Transverse colon (tissue), 4 donors: Measurements from ENCODE around the gene SLC38A10. TPM values are rescaled to one million over a fixed set of nuclear protein-coding genes. Genes with fewer than 3 reads are reported as not detected.
"Not testable (repeated sequence)": the region's sequence is repeated elsewhere in the genome, so short reads cannot be mapped to it uniquely, and the experiment has no call there.

Source experiments
- DNase-seq: peaks from one replicate; pipeline ENCODE4 v3.0.0-alpha.2; 2019
- H3K27ac ChIP-seq, 4 donors: fragments of 200-600 bp; sonication (generic); 2 replicates each; pipeline ENCODE4 v1.5.1; 2016 to 2018; ENCODE audit warnings: inconsistent platforms in 4 of 4
- H3K27me3 ChIP-seq: fragments of 200-600 bp; sonication (generic); 2 replicates; pipeline ENCODE4 v1.5.1; 2017; ENCODE audit warnings: inconsistent platforms
- H3K36me3 ChIP-seq, 4 donors: fragments of 200-600 bp; sonication (generic); 2 replicates each; pipeline ENCODE4 v1.5.1; 2017 to 2019; ENCODE audit warnings: inconsistent platforms in 4 of 4
- H3K4me1 ChIP-seq, 4 donors: fragments of 200-600 bp; sonication (generic); 2 replicates each; pipeline ENCODE4 v1.5.1; 2017 to 2020; ENCODE audit warnings: inconsistent platforms in 4 of 4
- H3K4me3 ChIP-seq, 4 donors: fragments of 200-600 bp; sonication (generic); 1 replicate in 1 of 4; 2 replicates in 3 of 4; pipeline versions ENCODE4 v1.5.1 to v1.6.1; 2017 to 2019; ENCODE audit warnings: inconsistent platforms in 4 of 4
- H3K9me3 ChIP-seq, 2 donors: fragments of 200-600 bp; sonication (generic); 2 replicates each; pipeline ENCODE4 v1.5.1; 2017 to 2019; ENCODE audit warnings: inconsistent platforms in 2 of 2
- CTCF ChIP-seq, 5 experiments: fragments of 200-600 bp in 3 of 5; fragments of 450-650 bp in 2 of 5; sonication (generic) in 3 of 5; IDR thresholded peaks; 1 replicate in 2 of 5; 2 replicates in 3 of 5; pipeline ENCODE4 v1.5.1; 2016 to 2017; ENCODE audit warnings: antibody characterized with exemption in 5 of 5, inconsistent platforms in 3 of 5, mild to moderate bottlenecking in 2 of 5, moderate library complexity in 1 of 5
- EP300 ChIP-seq: sonication (generic); formaldehyde crosslinking; IDR thresholded peaks from one replicate; pipeline ENCODE4 v1.6.1; 2017; ENCODE audit warnings: antibody characterized with exemption, low read depth
- POLR2A ChIP-seq: fragments of 450-650 bp; IDR thresholded peaks from one replicate; pipeline ENCODE4 v1.6.1; 2016; ENCODE audit warnings: antibody characterized with exemption, mild to moderate bottlenecking, moderate library complexity
- POLR2AphosphoS5 ChIP-seq, 3 donors: sonication (generic); formaldehyde crosslinking; IDR thresholded peaks; one replicate each; pipeline ENCODE4 v1.6.1; 2016; ENCODE audit warnings: antibody characterized with exemption in 3 of 3
- WGBS, 2 donors: methylation state at CpG; one replicate each; pipeline ENCODE4 v1.1.5; 2018; ENCODE audit warnings: low coverage in 1 of 2; 5-methylcytosine and 5-hydroxymethylcytosine counted together
- in situ Hi-C, 4 donors: fragments of 200-750 bp; cut with MboI; loops; one replicate each; pipeline versions ENCODE4 v1.15.0 to v1.15.1; 2017; ENCODE audit warnings: low sequenced_read_pairs in 3 of 4, low pct_ligation_motif_present in 1 of 4, low pct_unique_long_range_greater_than_20kb in 1 of 4
- intact Hi-C: fragments of 100-400 bp; cut with DNase I; formaldehyde crosslinking; loops from one replicate; pipeline ENCODE4 v1.15.1; 2023; ENCODE audit warnings: low total_unique reads
- total RNA-seq, 4 donors: library from RNA; depleted of rRNA; stranded (reverse); fragments of >200 nt; gene quantifications; one replicate each; pipeline ENCODE4 v1.1.0, GENCODE V29; 2016

The SLC38A10 gene
- total RNA-seq, 4 donors from 2014 or later: 94.9 to 113 (median 98.9) TPM

- TF ChIP-seq POLR2AphosphoS5 (IDR thresholded peaks at IDR 0.05): no peak
- no peak for TF ChIP-seq POLR2A
- TF ChIP-seq EP300: no peak
- TF ChIP-seq CTCF (IDR thresholded peaks at IDR 0.05): no peak
- no peak overlapping the region for H3K4me3 ChIP-seq
- in situ Hi-C loops: no loop called here
- intact Hi-C loops: no loop called here
- no peaks in the 10 kb centered on the region for H3K9me3 ChIP-seq
- H3K4me1 ChIP-seq: peaks cover 9 to 28% (median 17%) of the 10 kb centered on the region in 4 donors
- no peaks in the 10 kb centered on the region for H3K36me3 ChIP-seq
- H3K27ac ChIP-seq: no peak overlapping the region
- no peak for DNase-seq
- 87% methylated on average over 11 of the region's 14 CpGs; no CpG with 5 or more reads in 1 of the 2 donors for WGBS, 2 donors
- no peaks in the 10 kb centered on the region for H3K27me3 ChIP-seq
Measured at GRCh38 chr17:81311946-81312345, 16.8 kb upstream of the SLC38A10 start.

- H3K4me3 ChIP-seq: no peak overlapping the region
- H3K4me1 ChIP-seq: peaks cover 9 to 23% (median 15%) of the 10 kb centered on the region in 4 donors
- H3K27ac ChIP-seq: no peak overlapping the region
- no peak for DNase-seq
- intact Hi-C loops: no loop called here
- no peak for TF ChIP-seq EP300
- no peak for TF ChIP-seq CTCF (IDR thresholded peaks at IDR 0.05)
- TF ChIP-seq POLR2AphosphoS5 (IDR thresholded peaks at IDR 0.05): no peak
- no peak for TF ChIP-seq POLR2A
- in situ Hi-C loops: no loop called here
- no peaks in the 10 kb centered on the region for H3K9me3 ChIP-seq
- no peaks in the 10 kb centered on the region for H3K36me3 ChIP-seq
- WGBS, 2 donors: 80 to 84% methylated on average over 4 to 17 of the region's 19 CpGs
- H3K27me3 ChIP-seq: no peaks in the 10 kb centered on the region
Measured at GRCh38 chr17:81310949-81311550, 15.9 kb upstream of the SLC38A10 start.

DNA sequence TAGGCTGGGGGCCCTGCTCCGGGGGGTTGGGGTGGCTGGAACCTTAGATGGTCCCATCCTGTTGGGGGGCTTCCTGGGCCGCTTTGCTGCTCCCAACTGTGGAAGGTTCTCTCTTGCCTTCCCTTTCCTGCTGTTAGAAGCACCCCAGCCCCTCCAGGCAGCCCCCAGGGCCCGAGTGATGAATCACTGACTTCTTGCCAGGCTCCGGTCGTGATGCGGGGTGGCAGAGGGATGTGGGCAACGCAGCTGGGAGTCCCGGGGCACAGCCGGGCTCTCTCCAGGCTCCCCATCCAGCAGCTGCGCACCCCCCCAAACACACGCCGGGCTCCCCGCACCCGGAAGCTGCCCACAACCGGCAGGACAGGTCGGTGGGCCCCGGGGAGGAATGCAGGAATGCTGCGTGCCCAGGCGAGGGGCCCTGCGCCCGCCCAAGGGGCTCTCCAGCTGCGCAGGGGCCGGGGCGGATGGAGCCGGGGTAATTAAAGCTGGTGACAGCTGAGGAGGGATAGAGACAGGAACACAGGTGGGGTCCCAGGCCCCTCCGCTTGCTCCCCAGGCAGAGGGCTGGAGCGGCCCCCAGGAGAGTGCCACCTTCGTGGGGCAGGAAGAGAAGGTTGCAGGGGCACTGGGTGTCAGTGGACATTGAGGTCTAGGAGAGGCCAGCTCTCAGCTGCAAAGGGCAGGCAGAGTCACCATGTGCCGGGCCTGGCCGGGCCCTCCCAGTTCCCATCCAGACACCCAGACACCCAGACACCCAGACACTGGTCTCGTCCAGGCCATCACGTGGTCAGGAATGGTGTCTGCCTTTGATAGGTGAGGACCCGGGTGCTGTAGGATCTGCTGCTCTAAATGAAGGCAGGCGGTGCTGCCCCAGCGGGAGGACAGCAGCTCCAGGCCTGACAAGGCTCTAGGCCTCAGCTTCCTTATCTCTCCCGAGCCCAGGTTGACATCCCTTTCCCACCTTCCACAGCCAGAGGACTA lies 15.0 kb upstream of the SLC38A10 start:
- TF ChIP-seq POLR2A (no peak), POLR2AphosphoS5 (IDR thresholded peaks at IDR 0.05) (no peak), CTCF (IDR thresholded peaks at IDR 0.05) (no peak), EP300 (no peak)
- Histone ChIP-seq H3K36me3 (no peaks in the 10 kb centered on the region), H3K4me1 (peaks cover 9 to 20% (median 14%) of the 10 kb centered on the region in 4 donors), H3K27me3 (no peaks in the 10 kb centered on the region), H3K9me3 (no peaks in the 10 kb centered on the region), H3K27ac (peak overlapping the region; percentile 79 to 84 (median 82)), H3K4me3 (peak overlapping the region in 1 of 4 donors; percentile 6)
- intact Hi-C loops: no loop called here
- in situ Hi-C loops: no loop called here
- no peak for DNase-seq
- 78 to 80% methylated on average over 1 to 36 of the region's 36 CpGs for WGBS, 2 donors

GRCh38 chr17:81309140-81309858 lies 14.2 kb upstream of the SLC38A10 start:
- H3K4me1 ChIP-seq: peaks cover 9 to 20% (median 14%) of the 10 kb centered on the region in 4 donors
- peak overlapping the region; percentile 79 to 84 (median 82) for H3K27ac ChIP-seq
- peak; percentile 96 for DNase-seq
- no peaks in the 10 kb centered on the region for H3K9me3 ChIP-seq
- no peaks in the 10 kb centered on the region for H3K27me3 ChIP-seq
- intact Hi-C loops: no loop called here
- no peaks in the 10 kb centered on the region for H3K36me3 ChIP-seq
- TF ChIP-seq CTCF (IDR thresholded peaks at IDR 0.05): peak; percentile 59 to 93 (median 63)
- TF ChIP-seq POLR2A: peak; percentile 84
- TF ChIP-seq POLR2AphosphoS5 (IDR thresholded peaks at IDR 0.05): peak; percentile 68 to 91 (median 82)
- TF ChIP-seq EP300: no peak
- peak overlapping the region in 3 of 4 donors; percentile 25 to 39 (median 29) for H3K4me3 ChIP-seq
- 13% methylated on average over 21 of the region's 22 CpGs; no CpG with 5 or more reads in 1 of the 2 donors for WGBS, 2 donors
- in situ Hi-C loops: no loop called here

DNA sequence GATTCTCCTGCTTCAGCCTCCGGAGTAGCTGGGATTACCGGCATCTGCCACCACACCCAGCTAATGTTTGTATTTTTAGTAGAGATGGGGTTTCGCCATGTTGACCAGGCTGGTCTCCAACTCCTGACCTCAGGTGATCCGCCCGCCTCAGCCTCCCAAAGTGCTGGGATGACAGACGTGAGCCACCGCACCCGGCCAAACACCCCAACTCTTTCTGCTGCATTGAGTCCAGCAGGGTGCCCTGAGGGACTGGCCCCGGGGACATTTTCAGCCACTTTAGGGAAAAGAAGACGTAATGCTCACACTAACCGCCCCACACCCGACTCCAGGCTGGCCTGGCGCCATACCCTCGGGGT lies 13.7 kb upstream of the SLC38A10 start:
- H3K36me3 ChIP-seq, in situ Hi-C loops, H3K9me3 ChIP-seq, DNase-seq, H3K27me3 ChIP-seq, intact Hi-C loops: not testable (repeated sequence)
- H3K4me1 ChIP-seq: peaks cover 9 to 20% (median 14%) of the 10 kb centered on the region in 4 donors
- H3K4me3 ChIP-seq: peak overlapping the region in 3 of 4 donors; percentile 25 to 39 (median 29)
- H3K27ac ChIP-seq: peak overlapping the region; percentile 79 to 84 (median 82)
- 52 to 59% methylated on average over 3 to 14 of the region's 14 CpGs for WGBS, 2 donors
